ENCODE results near the gene SNX18. TPM values are rescaled to one million over a fixed set of nuclear protein-coding genes. Genes with fewer than 3 reads are reported as not detected.

Gene SNX18
- total RNA-seq, 4 donors from 2014 or later = 17.9 to 43.2 (median 24.4) TPM

GRCh38 chr5:54570916-54571315, 53.4 kb downstream of the SNX18 start:
- H3K27me3 ChIP-seq = no peaks in the 10 kb centered on the region
- WGBS = 42% methylated on average over 5 of the region's 5 CpGs
- H3K4me3 ChIP-seq = no peak overlapping the region
- H3K4me1 ChIP-seq = peaks cover 8% of the 10 kb centered on the region
- no peaks in the 10 kb centered on the region for H3K36me3 ChIP-seq
- DNase-seq (ENCODE audit: low spot score in 2 of 2) = no peak
- no peak for TF ChIP-seq POLR2A (IDR thresholded peaks at IDR 0.05)
- no peak for TF ChIP-seq EP300 (IDR thresholded peaks at IDR 0.05)
- TF ChIP-seq, protein P1, sequence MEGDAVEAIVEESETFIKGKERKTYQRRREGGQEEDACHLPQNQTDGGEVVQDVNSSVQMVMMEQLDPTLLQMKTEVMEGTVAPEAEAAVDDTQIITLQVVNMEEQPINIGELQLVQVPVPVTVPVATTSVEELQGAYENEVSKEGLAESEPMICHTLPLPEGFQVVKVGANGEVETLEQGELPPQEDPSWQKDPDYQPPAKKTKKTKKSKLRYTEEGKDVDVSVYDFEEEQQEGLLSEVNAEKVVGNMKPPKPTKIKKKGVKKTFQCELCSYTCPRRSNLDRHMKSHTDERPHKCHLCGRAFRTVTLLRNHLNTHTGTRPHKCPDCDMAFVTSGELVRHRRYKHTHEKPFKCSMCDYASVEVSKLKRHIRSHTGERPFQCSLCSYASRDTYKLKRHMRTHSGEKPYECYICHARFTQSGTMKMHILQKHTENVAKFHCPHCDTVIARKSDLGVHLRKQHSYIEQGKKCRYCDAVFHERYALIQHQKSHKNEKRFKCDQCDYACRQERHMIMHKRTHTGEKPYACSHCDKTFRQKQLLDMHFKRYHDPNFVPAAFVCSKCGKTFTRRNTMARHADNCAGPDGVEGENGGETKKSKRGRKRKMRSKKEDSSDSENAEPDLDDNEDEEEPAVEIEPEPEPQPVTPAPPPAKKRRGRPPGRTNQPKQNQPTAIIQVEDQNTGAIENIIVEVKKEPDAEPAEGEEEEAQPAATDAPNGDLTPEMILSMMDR (IDR thresholded peaks at IDR 0.05) = no peak
- TF ChIP-seq POLR2AphosphoS5 (IDR thresholded peaks at IDR 0.05) = no peak
- H3K27ac ChIP-seq = no peak overlapping the region
- no peaks in the 10 kb centered on the region for H3K9me3 ChIP-seq

- no peaks in the 10 kb centered on the region for H3K27me3 ChIP-seq
- H3K4me1 ChIP-seq = peaks cover 8% of the 10 kb centered on the region
- H3K27ac ChIP-seq = no peak overlapping the region
- H3K36me3 ChIP-seq = no peaks in the 10 kb centered on the region
- no peak overlapping the region for H3K4me3 ChIP-seq
- WGBS = 69% methylated on average over 5 of the region's 5 CpGs
- H3K9me3 ChIP-seq = no peaks in the 10 kb centered on the region
- TF ChIP-seq POLR2A (IDR thresholded peaks at IDR 0.05) (no peak), EP300 (IDR thresholded peaks at IDR 0.05) (no peak), POLR2AphosphoS5 (IDR thresholded peaks at IDR 0.05) (no peak)
- DNase-seq (ENCODE audit: low spot score in 2 of 2) = no peak
Observed at GRCh38 chr5:54571462-54571861, 53.9 kb downstream of the SNX18 start.

DNA sequence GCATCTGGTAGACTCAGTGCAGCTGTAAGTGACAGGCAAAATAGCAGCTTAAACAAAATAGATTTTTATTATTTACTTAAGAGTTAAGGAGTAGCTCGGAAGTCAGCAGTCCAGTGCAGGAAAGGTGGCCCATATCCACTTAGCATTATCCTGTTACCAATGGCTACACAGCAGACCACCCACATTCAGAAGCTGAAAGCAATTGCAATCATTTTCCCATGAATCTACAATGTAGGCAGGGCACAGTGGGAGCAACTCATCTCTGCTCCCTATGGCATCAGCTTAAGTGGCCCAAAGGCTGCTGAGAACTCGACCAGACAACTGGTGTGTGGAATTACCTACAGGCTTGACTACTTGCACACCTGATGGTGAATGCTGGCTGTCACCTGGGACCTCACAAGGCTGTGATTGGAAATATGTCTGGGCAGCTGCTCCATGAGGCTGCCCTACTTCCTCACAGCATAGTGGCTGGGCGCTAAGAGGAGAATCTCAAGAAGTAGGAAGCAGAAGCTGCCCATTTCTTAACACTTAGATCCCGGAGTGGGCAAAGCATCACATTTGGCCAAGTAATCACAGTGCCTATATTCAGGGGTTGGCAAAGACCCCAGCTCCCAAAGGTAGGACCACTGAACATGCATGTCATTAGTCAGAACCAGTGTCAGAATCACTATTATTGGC, 56.4 kb downstream of the SNX18 start:
- no peak for DNase-seq (ENCODE audit: low spot score in 2 of 2)
- Histone ChIP-seq H3K27ac (no peak overlapping the region), H3K4me1 (peaks cover 8% of the 10 kb centered on the region), H3K9me3 (no peaks in the 10 kb centered on the region), H3K4me3 (no peak overlapping the region), H3K27me3 (no peaks in the 10 kb centered on the region), H3K36me3 (no peaks in the 10 kb centered on the region)
- WGBS = 85% methylated on average over 4 of the region's 4 CpGs
- TF ChIP-seq EP300 (IDR thresholded peaks at IDR 0.05) = no peak
- no peak for TF ChIP-seq POLR2A (IDR thresholded peaks at IDR 0.05)
- no peak for TF ChIP-seq POLR2AphosphoS5 (IDR thresholded peaks at IDR 0.05)
- TF ChIP-seq, protein P1 (IDR thresholded peaks at IDR 0.05) = no peak

DNA sequence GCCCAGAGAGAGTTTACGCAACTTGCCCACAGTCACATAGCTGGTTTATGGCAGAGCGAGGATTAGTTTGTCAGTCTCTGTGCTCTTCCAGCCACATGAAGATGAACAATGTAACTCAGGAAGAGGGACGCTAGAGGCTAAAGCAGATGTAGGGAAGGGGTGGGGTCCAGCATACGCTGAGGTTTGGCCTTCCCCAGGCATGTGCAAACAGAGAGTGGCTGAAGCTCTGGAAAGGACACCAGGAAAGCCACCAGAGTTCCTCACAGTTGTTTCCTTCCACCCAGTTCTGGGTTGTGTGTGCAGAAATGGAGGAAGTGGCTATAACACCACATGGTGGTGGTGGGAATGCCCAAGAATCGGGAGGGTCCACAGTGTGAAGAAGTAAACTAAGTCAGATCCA, 60.0 kb downstream of the SNX18 start:
- Histone ChIP-seq H3K4me3 (no peak overlapping the region), H3K9me3 (no peaks in the 10 kb centered on the region), H3K36me3 (no peaks in the 10 kb centered on the region), H3K27me3 (no peaks in the 10 kb centered on the region), H3K27ac (no peak overlapping the region), H3K4me1 (peaks cover 10% of the 10 kb centered on the region)
- WGBS = 86% methylated on average over 5 of the region's 5 CpGs
- DNase-seq (ENCODE audit: low spot score in 2 of 2) = no peak
- no peak for TF ChIP-seq EP300 (IDR thresholded peaks at IDR 0.05)
- no peak for TF ChIP-seq POLR2AphosphoS5 (IDR thresholded peaks at IDR 0.05)
- TF ChIP-seq POLR2A (IDR thresholded peaks at IDR 0.05) = no peak
- TF ChIP-seq, protein P1 (IDR thresholded peaks at IDR 0.05) = no peak

GRCh38 chr5:54577937-54578653, 60.5 kb downstream of the SNX18 start:
- WGBS = 78% methylated on average over 5 of the region's 7 CpGs
- no peak for TF ChIP-seq POLR2AphosphoS5 (IDR thresholded peaks at IDR 0.05)
- no peak for TF ChIP-seq EP300 (IDR thresholded peaks at IDR 0.05)
- TF ChIP-seq, protein P1 (IDR thresholded peaks at IDR 0.05) = no peak
- no peak for TF ChIP-seq POLR2A (IDR thresholded peaks at IDR 0.05)
- Histone ChIP-seq H3K9me3 (no peaks in the 10 kb centered on the region), H3K4me3 (no peak overlapping the region), H3K4me1 (peaks cover 10% of the 10 kb centered on the region), H3K27me3 (no peaks in the 10 kb centered on the region), H3K36me3 (no peaks in the 10 kb centered on the region), H3K27ac (no peak overlapping the region)
- no peak for DNase-seq (ENCODE audit: low spot score in 2 of 2)

All from suprapubic skin (tissue), 4 donors.